GM19463 (cell line): ENCODE measurements around the gene CNGB1.
"Not testable (repeated sequence)": the region's sequence is repeated elsewhere in the genome, so short reads cannot be mapped to it uniquely, and the experiment has no call there.

ENCODE experiments used
- ATAC-seq: cut with Tn5 transposase; IDR thresholded peaks from one replicate; pipeline ENCODE4 v1.9.1; 2021; ENCODE audit warnings: mild to moderate bottlenecking, moderate library complexity; ENCODE audit not compliant: unreplicated experiment

CNGB1 gene

GRCh38 chr16:57892447-57893096, 78.4 kb downstream of the CNGB1 start:
- no peak for ATAC-seq

GRCh38 chr16:57892041-57892440, 78.9 kb downstream of the CNGB1 start:
- ATAC-seq, result no peak

DNA sequence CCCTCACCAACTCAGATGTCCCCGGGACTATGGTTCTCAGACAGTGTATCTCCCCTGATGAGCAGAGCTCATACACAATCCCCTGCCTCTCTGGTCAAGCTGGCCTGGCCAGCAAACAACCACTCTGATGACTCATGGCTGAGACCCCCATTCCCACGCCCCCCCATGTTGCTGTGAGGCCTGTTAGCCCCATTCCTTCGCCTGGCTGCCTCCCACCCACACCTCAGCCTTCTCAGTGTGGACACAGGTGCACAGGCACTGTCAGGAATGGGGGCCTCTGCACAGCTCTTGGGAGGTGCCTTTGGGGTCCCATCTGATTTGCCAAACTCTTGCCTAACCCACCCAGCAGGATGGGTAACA, 80.2 kb downstream of the CNGB1 start:
- no peak for ATAC-seq

DNA sequence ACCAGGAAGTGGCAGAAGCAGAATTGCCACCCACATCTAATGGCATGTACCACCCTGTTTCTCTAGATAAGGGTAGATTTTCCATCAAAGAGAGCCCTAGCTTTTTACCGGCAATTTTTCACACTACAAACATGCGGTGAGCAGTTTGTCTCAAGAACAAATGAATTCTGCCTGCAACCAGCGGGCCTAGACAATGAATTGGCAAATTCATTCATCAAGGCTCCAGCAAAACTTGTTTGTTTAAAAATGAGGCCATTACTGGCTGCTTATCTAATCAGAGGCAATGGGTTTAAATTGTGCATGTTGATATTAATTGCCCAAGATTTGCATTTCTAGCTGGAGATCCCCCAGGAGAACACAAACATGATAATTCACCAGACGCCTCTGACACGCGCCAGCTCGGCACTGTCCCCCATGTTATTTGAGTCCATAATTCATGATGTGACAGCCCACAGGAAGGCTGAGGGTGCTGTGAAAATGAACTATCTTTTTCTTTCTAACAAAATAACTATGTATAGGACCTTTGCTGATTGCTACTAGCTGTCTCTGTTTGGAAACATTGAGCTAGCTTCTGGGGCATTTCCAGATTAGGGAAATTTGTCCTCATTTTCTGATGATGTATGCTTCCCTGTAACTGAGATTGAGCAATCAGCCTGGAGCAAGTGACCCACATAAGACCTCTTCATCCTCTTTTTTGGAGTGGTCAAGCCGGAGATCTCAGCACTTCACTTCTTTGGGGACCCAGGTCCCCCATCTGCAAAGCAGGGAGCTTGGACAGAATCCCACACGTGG, 80.8 kb downstream of the CNGB1 start:
- ATAC-seq, result no peak

DNA sequence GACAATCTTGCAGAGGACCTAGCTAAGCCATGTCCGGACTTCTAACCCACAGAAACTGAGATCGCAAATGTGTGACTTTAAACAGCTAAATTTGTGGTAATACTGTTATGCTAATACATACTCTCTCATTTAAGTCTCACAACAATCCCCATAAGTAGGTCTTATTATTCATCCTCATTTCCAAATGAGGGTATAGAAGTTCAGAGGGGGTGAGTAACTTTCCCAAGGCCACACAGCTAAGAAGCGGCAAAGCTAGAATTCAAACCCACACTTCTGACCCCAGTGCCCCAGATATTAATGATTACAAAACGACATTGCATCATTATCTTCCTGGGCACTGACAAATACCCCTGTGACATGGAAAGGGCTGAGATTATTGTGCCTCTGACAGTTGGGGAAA, 81.4 kb downstream of the CNGB1 start:
- ATAC-seq, result no peak

GRCh38 chr16:57889111-57889510, 81.8 kb downstream of the CNGB1 start:
- no peak for ATAC-seq

DNA sequence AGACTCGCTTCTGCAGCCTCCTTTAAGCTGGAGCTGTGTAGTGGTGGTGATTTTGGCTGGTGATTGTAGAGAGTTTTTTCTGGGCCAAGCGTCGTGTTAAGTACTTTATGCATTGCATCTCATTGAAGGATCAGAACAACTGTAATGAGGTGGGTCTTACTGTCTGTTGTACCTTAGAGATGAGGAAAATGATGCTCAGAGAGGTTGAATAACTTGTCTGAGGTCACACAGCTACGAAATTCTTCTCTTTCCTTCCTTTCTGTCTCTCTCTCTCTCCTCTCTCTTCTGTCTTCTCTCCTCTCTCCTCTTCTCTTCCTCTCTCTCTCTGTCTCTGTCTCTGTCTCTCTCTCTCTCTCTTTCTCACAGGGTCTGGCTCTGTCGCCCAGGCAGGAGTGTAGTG, 82.8 kb downstream of the CNGB1 start:
- ATAC-seq, result no peak

- no peak for ATAC-seq
These were observed 83.2 kb downstream of the CNGB1 start for GRCh38 chr16:57887711-57888110.

- ATAC-seq, result no peak
These were observed 84.5 kb downstream of the CNGB1 start for GRCh38 chr16:57886427-57886826.

DNA sequence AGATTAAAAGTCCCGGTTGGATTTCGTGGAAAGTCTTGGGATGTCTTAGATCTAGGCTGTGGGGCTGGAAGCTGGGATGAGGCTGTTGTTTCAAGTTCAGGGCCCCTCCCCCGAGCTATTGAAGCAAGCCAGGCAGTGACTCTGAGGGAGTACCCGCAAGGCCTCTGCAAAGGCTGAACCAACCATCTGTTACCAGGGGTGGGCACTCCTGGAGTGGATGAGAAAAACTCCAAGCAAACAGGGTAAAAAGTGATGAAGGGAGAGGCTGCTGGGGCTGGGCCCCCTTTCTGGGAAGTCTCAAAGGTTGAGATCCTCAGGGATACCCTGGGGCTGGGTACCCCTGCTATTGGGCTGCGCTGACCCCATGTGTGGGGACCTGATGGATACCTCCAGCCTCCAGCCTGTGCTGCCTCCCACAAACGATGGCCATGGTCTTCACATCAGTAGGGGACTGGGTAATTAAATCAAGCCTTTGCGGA, 86.2 kb downstream of the CNGB1 start:
- no peak for ATAC-seq

- no peak for ATAC-seq
These were observed 86.8 kb downstream of the CNGB1 start for GRCh38 chr16:57883953-57884654.

- no peak for ATAC-seq
These were observed 87.4 kb downstream of the CNGB1 start for GRCh38 chr16:57883480-57883879.

DNA sequence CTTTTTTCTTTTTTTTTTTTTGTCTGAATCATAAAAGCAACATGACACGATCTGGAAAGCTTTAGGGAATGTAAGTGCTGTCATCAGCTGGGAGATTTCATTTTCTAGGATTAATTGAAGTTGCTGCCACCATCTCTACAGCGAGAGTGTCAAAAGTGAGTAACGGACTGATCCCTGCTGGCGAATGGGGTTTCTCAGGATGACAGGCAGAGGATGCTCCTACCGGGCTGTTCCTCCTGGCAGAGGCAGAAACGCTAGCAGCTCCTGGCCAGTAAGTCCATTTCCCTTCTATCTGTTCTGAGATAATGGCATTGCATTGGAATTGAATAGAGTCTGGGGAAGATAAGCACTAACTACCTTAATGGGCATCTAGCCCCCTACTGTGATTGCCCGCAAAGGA, 88.1 kb downstream of the CNGB1 start:
- ATAC-seq, result no peak

DNA sequence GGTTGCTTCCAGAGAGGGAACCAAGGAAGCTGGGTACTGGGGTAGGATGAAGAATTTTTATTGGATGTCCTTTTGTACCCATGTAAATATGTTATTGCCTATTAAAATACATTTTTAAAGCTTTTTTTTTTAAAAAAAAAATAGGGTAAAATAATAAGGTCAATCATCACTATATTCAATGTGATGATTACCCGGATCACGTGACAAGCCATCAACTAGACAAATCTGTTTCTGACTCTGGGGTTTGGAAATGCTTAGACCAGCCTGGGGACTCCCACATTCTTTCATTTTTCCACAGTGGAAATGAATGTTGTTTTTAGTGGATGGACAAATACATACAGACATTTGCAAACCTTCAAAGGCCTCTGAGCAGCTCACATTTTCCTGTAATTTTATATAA, 88.7 kb downstream of the CNGB1 start:
- no peak for ATAC-seq

DNA sequence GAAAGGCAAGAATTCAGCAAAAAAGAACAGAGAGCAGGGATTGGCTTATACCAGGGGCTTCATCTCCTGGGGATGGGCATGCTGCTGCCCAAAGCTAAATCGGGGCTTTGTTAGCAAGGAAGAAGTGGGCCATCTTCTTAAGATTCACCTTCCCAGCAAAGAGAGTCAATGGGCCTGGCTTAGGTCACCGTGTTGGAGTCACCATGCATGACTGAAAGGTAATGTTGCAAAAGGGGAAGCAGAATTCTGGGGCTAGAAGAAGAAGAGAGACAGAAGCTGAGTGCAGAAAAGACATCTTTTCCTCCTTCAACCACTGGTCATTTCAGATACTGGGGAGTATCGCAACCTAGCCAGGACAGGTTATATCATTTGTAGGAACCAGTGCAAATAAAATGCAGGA, 92.3 kb downstream of the CNGB1 start:
- no peak for ATAC-seq

DNA sequence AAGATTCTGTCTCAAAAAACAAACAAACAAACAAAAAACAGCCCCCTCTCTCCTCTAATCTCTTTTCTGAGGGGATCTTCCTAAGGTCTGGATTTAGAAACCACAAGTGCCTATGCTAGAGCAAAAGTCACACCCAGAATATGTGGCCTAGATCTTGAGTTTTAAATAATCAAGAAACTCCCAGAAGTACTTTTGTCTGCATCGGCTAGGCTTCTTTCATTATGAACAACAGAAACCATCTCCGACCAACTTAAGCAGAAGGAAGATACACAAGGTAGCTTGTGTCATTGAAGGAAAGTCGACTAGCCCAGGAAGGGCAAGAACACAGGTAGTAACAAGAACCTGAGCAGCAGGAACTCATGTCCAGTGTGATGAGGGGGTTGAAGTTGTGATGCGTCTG, 94.7 kb downstream of the CNGB1 start:
- ATAC-seq, result no peak

- ATAC-seq, result no peak
These were observed 95.6 kb downstream of the CNGB1 start for GRCh38 chr16:57875347-57875746.

DNA sequence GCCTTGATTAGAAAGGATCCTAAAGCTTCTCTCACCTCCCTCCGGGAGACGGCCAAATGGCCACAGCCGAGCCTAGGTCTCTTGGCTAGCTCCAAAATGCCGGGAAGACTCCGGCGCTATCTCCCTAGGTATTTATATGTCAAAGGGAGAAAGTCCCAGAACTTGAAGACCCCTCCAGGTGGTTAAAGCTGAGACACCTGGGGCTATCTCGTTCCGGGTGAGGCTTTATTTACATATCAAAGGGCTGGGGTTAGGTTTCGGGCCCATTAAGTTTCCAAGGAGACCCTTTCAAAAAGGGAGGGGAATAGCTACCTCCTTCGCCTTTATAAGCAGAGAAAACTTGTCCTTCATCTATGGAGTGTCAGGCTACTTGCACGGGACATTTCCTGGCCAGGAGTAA, 97.7 kb downstream of the CNGB1 start:
- no peak for ATAC-seq

DNA sequence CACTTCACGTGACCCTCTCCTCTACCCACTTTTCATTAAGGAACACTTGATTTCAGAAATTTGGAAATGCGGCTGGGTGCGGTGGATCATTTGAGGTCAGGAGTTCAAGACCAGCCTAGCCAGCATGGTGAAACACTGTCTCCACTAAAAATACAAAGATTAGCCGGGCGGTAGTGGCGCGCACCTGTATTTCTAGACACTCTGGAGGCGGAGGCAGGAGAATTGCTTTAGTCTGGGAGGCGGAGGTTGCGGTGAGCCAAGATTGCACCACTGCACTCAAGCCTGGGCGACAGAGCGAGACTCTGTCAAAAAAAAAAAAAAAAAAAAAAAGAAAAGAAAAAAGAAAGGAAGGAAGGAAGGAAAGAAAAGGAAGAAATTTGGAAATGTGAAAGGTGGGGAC, 98.2 kb downstream of the CNGB1 start:
- ATAC-seq, result not testable (repeated sequence)

- no peak for ATAC-seq
These were observed 99.5 kb downstream of the CNGB1 start for GRCh38 chr16:57871456-57871855.

DNA sequence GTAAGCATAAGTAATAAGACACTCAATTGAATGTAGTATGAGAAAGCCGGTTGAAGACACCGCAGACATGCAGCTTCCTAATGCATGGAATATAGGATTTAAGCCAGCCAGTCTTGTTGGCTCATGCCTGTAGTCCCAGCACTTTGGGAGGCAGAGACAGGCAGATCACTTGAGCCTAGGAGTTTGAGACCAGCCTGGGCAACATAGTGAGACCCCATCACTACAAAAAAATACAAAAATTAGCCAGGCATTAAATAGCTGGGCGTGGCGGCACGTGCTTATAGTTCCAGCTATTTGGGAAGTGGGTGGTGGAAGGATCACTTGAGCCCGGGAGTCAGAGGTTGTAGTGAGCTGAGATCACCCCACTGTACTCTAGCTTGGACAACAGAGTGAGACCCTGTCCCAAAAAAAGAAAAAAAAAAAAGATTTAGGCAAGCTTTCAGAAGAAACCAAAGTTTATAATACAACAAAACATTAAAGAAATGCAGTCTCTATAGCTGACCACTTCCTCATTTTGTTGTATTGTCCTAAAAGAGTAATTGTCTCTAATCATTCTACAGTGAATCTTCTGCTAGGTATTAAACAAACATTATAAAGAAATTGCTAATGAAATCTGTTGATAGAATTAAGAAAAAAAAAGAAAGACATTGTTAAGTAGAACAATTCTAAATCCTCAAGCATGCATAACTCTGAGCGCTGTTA, 100.0 kb downstream of the CNGB1 start:
- ATAC-seq, result no peak
